Measurements from ENCODE around the gene TMEM51.
A peak's percentile ranks its signal among the peaks of the same experiment; 100 is the strongest.
"Not testable (repeated sequence)": the region's sequence is repeated elsewhere in the genome, so short reads cannot be mapped to it uniquely, and the experiment has no call there.

TMEM51 gene

DNA sequence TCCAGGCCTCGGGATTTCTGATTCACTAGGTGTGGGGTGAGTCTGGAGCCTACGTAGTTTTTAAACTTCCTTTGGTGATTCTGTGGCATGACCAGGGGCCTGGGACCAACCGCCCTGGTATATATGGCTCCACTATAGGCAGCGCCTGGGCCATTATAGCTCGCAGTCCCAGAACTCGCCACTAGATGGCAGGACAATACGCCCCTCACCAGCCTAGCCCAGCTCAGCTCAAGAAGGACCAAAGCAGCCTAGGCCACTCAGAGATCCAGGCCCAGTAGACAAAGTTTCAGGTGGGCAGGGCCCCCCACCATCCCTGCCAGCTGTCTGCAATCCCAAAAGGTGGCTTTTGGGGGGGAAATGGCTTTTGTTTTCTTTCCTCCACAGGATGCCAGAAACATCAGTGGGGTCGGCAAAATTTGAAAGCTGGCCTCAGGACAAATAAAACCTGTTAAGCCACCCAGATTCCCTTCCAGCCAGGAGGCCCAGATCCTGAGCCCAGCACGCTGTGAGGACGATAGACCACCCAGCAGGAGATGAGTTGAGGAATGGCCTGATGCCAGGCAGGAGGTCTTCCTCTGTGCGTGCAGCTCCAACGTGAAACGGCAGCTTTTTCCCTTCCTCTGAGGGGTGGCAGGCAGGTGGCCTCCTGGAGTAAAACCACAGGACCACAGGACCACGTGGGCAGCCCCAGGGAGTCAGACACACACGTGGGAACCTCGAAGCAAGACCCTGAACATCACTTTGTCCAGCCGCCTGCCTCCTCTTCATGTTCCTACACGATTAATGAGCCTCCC lies 24.8 kb upstream of the TMEM51 start:
- peak; percentile 66 for DNase-seq

DNA sequence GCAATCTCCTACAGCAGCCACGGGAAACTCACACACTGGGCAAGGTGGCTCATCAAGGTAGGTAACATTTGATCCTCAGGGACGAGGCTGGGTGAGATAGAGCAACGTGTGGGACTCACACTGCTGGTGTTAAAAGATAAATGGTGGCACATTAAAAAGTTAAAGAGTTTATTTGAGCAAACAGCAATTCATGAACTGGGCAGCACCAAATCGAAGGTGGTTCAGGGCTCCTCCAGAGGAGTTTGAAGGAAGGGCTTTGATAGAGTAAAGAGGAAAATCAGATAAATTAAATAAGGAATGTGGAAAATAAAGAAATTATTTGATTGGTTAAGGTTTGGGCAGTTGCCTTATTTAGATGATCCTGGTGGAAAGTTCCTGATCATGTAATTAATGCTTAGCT lies 23.6 kb upstream of the TMEM51 start:
- no peak for DNase-seq

- no peak for DNase-seq
These were observed 22.9 kb upstream of the TMEM51 start for GRCh38 chr1:15130607-15131006.

- no peak for DNase-seq
These were observed 20.6 kb upstream of the TMEM51 start for GRCh38 chr1:15132965-15133364.

- no peak for DNase-seq
These were observed 19.3 kb upstream of the TMEM51 start for GRCh38 chr1:15134285-15134684.

- DNase-seq: not testable (repeated sequence)
These were observed 17.9 kb upstream of the TMEM51 start for GRCh38 chr1:15135604-15136003.

- DNase-seq: no peak
These were observed 15.7 kb upstream of the TMEM51 start for GRCh38 chr1:15137809-15138208.

- DNase-seq: no peak
These were observed 13.7 kb upstream of the TMEM51 start for GRCh38 chr1:15139654-15140350.

DNA sequence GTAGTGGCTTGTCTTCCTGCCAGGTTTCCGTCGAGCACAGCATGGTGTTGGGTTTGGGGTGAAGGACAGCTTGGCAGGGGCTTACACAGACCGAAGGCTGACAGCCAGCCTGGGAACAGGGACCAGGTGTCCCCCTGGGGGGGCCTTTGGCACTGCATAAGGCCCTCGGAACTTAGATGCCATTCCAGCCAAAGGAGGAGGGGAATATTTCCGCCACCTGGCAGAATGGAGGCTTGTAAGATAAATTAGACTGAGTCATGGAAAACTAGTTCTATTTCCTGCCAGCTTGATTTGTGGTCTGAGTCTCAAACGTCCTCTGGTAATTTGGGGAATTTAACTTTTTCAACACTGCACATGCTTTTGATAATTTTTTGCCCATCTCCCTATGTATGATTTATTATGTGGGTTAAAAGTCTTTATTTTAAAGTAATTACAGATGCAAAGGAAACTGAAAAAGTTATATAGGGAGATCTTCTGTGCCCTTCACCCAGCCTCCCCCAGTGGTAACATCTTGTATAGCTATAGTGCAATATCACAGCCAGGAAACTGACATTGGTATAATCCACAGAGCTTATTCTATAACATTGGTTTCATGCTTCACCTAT lies 11.5 kb upstream of the TMEM51 start:
- DNase-seq: no peak

- no peak for DNase-seq
These were observed 8.2 kb upstream of the TMEM51 start for GRCh38 chr1:15145327-15145726.

DNA sequence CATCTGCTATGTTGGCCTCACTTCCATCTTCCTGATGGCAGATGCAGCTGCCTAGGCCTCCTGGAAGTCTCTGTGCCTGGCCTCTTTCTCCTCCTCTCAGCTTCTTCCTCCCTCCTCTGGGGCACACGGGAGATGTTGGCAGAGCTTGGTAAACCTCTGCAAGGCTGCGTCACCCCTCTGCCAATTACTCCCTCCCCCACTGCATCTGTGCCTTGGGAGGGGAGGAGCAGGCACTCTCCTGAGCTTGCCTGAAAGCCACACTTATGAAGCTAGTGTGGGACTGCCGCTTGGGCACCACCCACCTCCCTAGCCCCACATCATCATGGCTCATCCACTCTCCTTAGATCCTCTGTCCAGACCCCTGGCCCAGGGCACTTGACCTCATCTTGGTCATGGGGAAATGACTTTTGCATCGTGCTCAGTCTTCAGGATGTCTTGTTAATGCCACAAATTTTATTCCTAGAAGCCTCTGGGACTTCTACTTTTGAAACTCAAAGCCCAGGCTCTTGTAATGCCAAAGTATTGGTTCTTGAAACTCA lies 7.3 kb upstream of the TMEM51 start:
- DNase-seq: no peak

GRCh38 chr1:15146971-15147376 lies 6.6 kb upstream of the TMEM51 start:
- DNase-seq: no peak

GRCh38 chr1:15148004-15148403 lies 5.5 kb upstream of the TMEM51 start:
- no peak for DNase-seq

GRCh38 chr1:15148475-15148874 lies 5.1 kb upstream of the TMEM51 start:
- DNase-seq: no peak

GRCh38 chr1:15148941-15149340 lies 4.6 kb upstream of the TMEM51 start:
- no peak for DNase-seq

DNA sequence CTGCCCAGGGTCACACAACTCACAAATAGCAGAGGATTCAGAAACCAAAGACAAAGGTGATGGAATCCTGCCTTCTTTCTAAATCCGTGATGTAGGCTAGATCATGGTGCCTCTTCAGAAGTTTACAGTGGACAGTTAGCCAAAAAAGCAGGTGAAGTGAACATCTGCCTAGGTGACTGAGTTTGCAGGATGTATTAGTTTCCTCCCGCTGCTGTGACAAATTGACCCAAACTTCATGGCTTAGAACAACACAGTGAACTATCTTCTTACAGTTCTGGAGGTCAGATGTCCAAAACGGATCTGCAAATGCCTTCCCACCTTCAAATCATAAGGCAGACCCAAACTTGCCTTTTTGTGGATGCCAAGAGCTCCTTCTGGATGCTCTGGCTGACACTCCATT lies 3.2 kb upstream of the TMEM51 start:
- DNase-seq: no peak

- DNase-seq: no peak
These were observed 2.2 kb upstream of the TMEM51 start for GRCh38 chr1:15151377-15151806.

DNA sequence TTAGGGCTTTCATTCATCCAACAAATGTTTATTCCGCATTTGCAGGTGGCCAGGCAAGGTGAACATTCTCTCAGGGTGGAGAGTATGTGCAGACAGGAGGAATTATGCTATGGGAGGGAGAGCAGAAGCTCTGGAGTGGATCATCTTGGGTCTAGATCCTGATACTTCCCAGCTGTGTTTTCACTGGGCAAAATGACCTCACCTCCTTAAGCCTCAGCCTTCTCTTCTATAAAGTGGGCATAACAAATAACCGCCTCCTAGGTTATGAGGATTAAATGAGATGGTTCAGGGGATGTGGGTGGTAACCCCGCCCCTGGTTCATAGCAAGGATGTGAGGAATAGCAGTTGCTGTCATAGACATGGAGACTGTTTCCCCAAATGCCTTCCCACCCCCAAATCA lies 1.7 kb upstream of the TMEM51 start:
- DNase-seq: no peak

DNA sequence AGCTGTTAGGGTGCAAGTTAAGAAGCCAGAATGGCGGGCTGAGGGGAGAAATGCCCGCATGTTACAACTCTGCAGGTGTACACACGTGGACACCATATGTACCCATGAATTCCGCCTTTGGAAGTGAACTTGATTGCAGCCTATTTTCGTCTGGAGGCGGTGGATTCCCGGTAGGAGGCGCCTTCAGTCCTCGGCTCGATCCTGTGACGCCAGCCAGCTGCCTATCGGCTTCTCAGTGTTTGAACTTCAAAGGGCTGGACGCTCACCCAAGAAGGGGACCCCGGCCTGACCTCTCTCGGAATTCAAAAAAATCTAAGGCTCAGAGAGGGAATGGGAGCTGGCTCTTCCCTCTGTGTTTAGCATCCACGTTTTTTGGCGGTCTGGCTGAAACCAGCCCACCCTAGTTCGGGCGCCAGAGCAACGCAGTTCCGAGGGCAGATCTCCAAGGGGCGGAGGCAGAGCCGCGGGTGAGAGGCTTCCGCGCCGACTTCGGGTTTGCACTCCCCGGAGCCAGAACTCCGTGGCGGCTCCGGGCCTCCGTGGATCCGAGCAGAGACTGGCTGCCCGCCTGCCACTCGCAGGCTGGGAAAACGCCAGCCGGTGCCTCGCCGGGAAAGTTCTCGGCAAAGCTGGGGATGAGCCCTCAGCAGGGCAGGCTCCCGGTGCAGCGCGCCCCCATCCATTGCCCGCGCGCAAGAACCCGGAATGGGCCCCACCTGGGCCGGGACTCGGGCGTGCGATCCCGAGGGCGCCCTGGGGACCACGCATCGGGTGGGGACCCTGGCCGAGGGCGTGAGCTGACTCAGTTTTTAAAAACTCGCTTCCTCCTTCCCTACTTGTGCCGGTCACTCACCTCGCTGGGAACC lies 996 bp upstream of the TMEM51 start:
- no peak for DNase-seq

GRCh38 chr1:15153842-15154479 lies 414 bp downstream of the TMEM51 start:
- DNase-seq: no peak

DNA sequence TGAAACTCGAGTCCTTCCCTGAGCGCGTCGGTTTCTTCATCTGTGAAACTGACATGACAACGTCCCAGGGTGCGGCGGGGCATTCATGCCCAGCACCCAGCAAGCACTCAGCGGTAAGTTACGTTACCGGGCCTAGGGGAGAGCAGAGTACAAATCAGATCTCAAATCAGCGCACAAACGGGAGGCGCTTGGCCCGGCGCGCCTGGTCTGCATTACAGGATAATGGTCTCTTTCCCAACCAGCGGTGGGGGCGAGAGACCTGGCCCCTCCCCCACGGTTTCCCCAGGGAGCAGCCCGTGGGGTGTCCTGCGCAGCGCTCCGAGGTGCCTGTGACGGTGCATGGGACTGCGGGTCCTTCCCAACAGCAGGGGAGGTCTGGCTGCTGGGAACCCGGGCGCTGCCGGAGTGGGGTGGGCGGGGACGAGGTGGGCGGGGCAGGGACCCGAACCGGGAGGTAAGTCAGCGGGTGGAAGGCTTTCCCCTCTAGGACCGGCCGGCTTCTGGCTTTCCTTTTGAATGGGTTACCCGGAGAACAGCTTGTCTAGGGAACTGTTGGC lies 1.0 kb downstream of the TMEM51 start:
- no peak for DNase-seq

- DNase-seq: no peak
These were observed 1.6 kb downstream of the TMEM51 start for GRCh38 chr1:15155191-15155590.

Measured in CD4-positive, alpha-beta T cell treated with Interleukin-17A for 4 hours (primary cell).